Measurements from ENCODE around the gene SHOC2.

- TF ChIP-seq BRCA1 (CRISPR knock-in tag; IDR thresholded peaks at IDR 0.05): no peak
- TF ChIP-seq CEBPZ (IDR thresholded peaks at IDR 0.05; ENCODE audit: low read length): no peak
- no peak for TF ChIP-seq HDAC2 (CRISPR knock-in tag; IDR thresholded peaks at IDR 0.05)
- no peak for TF ChIP-seq ASH2L (IDR thresholded peaks at IDR 0.05; ENCODE audit: insufficient read length, low read depth, low read length)
- TF ChIP-seq ZKSCAN8 (CRISPR knock-in tag; IDR thresholded peaks at IDR 0.05; ENCODE audit: borderline replicate concordance): no peak
- TF ChIP-seq KDM1A (CRISPR knock-in tag; IDR thresholded peaks at IDR 0.05): no peak
- TF ChIP-seq ZNF816 (CRISPR knock-in tag; IDR thresholded peaks at IDR 0.05; ENCODE audit: borderline replicate concordance): no peak
- no peak for TF ChIP-seq CCAR2 (optimal IDR thresholded peaks at IDR 0.05; ENCODE audit: low read depth, low read length)
- TF ChIP-seq ZNF383 (CRISPR knock-in tag; IDR thresholded peaks at IDR 0.05; ENCODE audit: borderline replicate concordance): no peak
- TF ChIP-seq MTERF4 (CRISPR knock-in tag; IDR thresholded peaks at IDR 0.05): no peak
- no peak for TF ChIP-seq ZBTB26 (CRISPR knock-in tag; IDR thresholded peaks at IDR 0.05; ENCODE audit: borderline replicate concordance)
- TF ChIP-seq ZNF274 (CRISPR knock-in tag; IDR thresholded peaks at IDR 0.05): no peak
- no peak for TF ChIP-seq TCF12 (IDR thresholded peaks at IDR 0.05)
- no peak for TF ChIP-seq TCF12 (CRISPR knock-in tag; IDR thresholded peaks at IDR 0.05)
Measured at GRCh38 chr10:110959379-110960332, 40.3 kb downstream of the SHOC2 start.
